GM21360 (cell line): ENCODE results near the gene TTC28.

Experiments used
- ATAC-seq: cut with Tn5 transposase; IDR thresholded peaks from one replicate; pipeline ENCODE4 v1.9.1; 2021; ENCODE audit warnings: mild to moderate bottlenecking, moderate library complexity; ENCODE audit not compliant: unreplicated experiment

Gene TTC28

DNA sequence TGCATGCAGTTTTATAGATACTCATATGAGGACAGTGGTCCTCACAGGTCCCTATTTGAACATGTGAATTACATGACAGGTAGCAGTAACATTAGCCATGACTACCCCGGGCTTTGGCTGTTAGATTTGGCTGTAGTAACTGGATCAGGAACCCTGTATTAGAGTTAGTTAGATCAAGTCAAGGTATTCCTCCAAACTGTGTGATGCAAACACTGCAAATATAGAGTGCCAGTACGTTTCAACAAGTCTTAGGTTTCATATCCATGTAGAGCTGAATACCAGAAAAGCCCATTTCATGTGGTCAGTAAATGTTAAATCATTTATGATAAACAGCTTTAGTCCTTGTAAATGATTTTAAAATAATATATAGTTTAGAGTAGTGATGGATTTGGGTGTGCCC lies 731.1 kb downstream of the TTC28 start:
- ATAC-seq, result no peak

DNA sequence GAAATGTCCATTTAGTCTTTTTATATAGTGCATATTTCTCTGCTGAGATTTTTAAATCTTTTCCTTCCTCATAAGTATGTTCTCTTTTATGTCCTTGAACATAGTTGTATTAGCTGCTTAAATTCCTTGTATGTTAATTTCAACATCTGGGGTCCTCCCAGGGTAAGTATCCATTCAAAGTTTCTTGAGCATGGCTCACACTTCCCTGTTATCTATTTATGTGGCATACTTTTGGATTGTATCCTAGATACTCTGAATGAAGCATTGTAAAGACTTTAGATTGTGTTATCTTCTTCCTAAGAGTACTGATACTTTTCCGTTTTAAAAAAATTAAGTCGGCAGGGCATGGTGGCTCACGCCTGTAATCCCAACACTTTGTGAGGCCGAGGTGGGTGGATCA lies 732.2 kb downstream of the TTC28 start:
- ATAC-seq, result no peak

DNA sequence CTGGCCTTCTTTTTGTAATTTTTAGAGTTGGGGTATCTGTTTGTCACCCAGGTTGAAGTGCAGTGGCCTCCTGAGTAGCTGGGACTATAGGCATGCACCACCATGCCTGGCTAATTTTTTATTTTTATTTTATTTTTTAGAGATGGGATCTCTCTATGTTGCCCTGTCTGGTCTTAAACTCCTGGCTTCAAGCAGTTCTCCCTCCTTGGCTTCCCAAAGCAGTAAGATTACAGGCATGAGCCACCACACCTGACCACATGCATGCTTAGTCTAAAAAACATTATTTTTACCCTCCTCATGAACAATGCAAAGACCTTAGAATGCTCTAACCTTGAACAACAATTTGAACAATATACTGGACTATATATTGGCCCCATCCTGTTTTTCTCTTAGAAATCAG lies 738.5 kb downstream of the TTC28 start:
- no peak for ATAC-seq

DNA sequence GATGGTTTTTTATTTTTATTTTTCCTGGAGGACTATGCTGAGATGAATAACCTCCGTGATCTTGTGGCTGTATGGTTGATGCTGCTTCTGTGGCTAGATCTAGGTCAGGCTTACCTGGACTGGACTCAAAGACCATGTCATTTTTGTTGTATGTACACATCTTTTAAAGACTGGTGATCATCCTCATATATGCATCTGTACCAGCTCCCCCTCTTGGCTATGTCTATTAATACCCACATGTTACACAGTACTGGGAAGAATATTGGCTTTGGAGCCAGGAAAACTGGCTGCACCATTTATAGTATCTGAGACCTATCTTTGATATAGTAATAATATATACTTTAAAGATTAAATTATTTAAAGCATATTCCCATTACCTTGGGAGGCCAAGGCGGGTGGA lies 742.2 kb downstream of the TTC28 start:
- ATAC-seq, result no peak

DNA sequence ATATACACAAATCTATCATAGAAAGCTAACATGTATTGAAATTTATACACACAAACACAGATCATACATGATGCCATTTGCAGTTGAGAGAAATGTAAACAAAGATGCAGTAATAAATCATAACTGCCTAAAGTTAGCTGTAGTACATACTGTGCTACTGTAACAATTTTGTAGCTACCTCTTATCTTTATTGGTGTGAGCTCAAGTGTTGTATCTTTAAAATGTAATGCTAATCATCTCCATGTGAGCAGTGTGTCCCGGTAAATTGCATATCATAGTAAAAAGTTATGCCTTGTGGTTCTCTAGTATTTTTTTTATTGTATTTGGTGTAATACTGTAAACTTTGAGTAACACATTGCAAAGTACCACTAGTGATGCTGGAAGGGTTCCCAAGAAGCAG lies 743.7 kb downstream of the TTC28 start:
- no peak for ATAC-seq

DNA sequence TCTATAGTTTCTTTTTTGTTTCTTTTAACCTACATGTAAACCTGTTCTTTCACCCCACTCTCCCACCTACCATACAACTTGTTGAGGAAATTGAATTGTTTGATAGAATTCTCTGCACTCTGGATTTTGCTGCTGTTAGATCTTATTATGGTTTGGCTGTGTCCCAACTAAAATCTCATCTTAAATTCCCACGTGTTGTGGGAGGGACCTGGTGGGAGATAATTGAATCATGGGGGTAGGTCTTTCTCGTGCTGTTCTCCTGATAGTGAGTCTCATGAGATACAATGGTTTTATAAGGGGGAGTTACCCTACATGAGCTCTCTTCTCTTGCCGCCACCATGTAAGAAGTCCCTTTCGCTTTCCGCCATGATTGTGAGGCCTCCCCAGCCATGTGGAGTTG lies 745.6 kb downstream of the TTC28 start:
- no peak for ATAC-seq

DNA sequence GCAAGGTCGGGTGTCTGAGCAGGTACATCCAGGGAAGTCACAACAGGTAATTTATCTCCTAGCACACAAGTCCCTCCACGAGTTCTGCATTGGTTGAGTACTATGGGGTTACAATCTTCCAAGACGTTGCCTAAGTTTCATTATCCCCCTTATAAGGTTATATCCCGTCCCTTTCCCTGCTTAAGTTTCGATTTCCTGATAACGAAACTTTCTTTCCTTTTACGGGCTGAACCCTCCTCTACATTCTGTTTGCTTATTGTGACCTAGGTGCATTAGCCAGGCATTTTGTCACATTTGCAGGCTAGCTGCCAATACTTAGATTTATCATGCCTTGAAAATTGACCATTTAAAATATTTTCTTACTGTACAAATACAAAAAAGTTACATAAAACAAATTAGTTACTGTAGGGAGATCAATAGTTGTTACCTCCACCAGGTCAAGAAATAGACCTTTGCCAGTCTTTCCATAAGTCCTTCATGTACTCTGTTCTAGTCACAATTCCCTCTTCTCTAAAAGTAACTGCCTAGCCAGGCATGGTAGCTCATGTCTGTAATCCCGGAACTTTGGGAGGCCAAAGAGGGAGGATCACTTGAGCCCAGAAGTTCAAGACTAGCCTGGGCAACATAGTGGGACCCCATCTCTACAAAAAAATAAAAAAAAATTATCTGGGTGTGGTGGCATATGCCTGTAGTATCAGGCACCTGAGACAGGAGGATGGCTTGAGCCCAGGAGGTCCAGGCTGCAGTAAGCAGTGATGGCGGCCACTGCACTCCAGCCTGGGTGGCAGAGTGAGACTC lies 746.3 kb downstream of the TTC28 start:
- ATAC-seq, result no peak

DNA sequence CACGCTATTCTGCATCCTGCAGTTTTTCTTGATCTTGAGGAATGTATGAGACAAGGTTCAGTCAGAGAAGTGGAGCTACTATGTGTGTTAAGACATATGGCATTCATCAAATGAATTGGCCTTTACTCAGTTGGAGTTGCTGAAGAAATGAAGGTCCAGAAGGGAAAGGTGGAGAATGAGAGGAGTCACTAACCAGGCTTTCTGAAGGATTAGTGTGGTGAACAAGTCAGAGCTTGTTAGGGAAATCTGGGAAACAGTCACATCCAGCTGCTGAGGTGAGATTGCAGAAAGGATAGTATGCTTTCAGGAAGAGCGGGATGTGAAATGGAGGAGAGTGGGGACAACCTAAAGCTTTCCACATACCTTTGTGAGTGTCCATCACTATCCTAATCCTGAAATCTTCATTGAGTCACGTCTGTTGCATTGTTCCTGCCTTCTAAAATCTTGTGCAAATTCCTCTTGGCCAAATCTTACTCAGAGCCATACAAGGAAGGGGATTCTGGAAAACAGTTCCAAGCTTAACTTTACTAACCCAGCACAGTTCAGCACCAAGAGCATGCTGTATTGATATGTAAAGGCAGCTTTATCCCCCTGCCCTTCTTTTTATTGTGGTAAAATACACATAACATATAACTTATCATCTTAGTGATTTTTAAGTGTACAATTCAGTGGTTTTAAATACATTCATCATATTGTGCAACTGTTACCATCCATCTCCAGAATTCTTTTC lies 749.1 kb downstream of the TTC28 start:
- no peak for ATAC-seq
